Mesothelial cell of epicardium (in vitro differentiated cells): ENCODE results near the gene CFAP69. TPM values are rescaled to one million over a fixed set of nuclear protein-coding genes. Genes with fewer than 3 reads are reported as not detected.

Source experiments
- DNase-seq, 2 experiments: peaks; one replicate each; pipeline ENCODE4 v3.0.0; 2021; ENCODE audit warnings: low spot score in 2 of 2; ENCODE audit not compliant: unreplicated experiment in 2 of 2
- H3K27ac Mint-ChIP-seq: 2 replicates; pipeline ENCODE4 v1.8.0; 2021; ENCODE audit warnings: mixed read lengths
- H3K27me3 Mint-ChIP-seq: 2 replicates; pipeline ENCODE4 v1.8.0; 2021; ENCODE audit warnings: low read depth, mixed read lengths
- H3K36me3 Mint-ChIP-seq: 2 replicates; pipeline ENCODE4 v1.8.0; 2021; ENCODE audit warnings: mixed read lengths
- H3K4me1 Mint-ChIP-seq: 2 replicates; pipeline ENCODE4 v1.8.0; 2021; ENCODE audit warnings: mixed read lengths
- H3K4me3 Mint-ChIP-seq: 2 replicates; pipeline ENCODE4 v1.8.0; 2021; ENCODE audit warnings: mild to moderate bottlenecking, moderate library complexity, mixed read lengths
- H3K9me3 Mint-ChIP-seq: 2 replicates; pipeline ENCODE4 v1.8.0; 2021; ENCODE audit warnings: mixed read lengths
- CTCF ChIP-seq: fragments of 200-600 bp; sonication (generic); IDR thresholded peaks from one replicate; pipeline ENCODE4 v1.5.0; 2021; ENCODE audit warnings: antibody characterized with exemption; ENCODE audit not compliant: unreplicated experiment
- total RNA-seq: library from RNA; stranded (reverse); gene quantifications from 3 replicates; pipeline ENCODE4 v1.2.1, GENCODE V29; 2021

Gene CFAP69
- total RNA-seq, 1 donor from 2014 or later: 3.7 TPM

- no peaks in the 10 kb centered on the region for H3K4me1 Mint-ChIP-seq
- H3K27ac Mint-ChIP-seq: no peak overlapping the region
- H3K36me3 Mint-ChIP-seq: peaks cover 15% of the 10 kb centered on the region
- no peak for DNase-seq
- TF ChIP-seq CTCF: no peak
- peaks cover 34% of the 10 kb centered on the region for H3K9me3 Mint-ChIP-seq
- H3K27me3 Mint-ChIP-seq: no peaks in the 10 kb centered on the region
- H3K4me3 Mint-ChIP-seq: no peak overlapping the region
Measured at GRCh38 chr7:90290244-90291113, 45.5 kb downstream of the CFAP69 start.

GRCh38 chr7:90298145-90299038 lies 53.4 kb downstream of the CFAP69 start:
- Mint-ChIP-seq H3K9me3 (peaks cover 14% of the 10 kb centered on the region), H3K4me1 (peaks cover 9% of the 10 kb centered on the region), H3K36me3 (peaks cover 5% of the 10 kb centered on the region), H3K27me3 (no peaks in the 10 kb centered on the region), H3K27ac (no peak overlapping the region), H3K4me3 (no peak overlapping the region)
- DNase-seq: no peak
- TF ChIP-seq CTCF: no peak

GRCh38 chr7:90303241-90303640 lies 58.3 kb downstream of the CFAP69 start:
- TF ChIP-seq CTCF: no peak
- DNase-seq: no peak
- H3K27me3 Mint-ChIP-seq: no peaks in the 10 kb centered on the region
- H3K4me3 Mint-ChIP-seq: no peak overlapping the region
- no peak overlapping the region for H3K27ac Mint-ChIP-seq
- no peaks in the 10 kb centered on the region for H3K4me1 Mint-ChIP-seq
- H3K36me3 Mint-ChIP-seq: no peaks in the 10 kb centered on the region
- no peaks in the 10 kb centered on the region for H3K9me3 Mint-ChIP-seq

- no peak for TF ChIP-seq CTCF
- no peaks in the 10 kb centered on the region for H3K36me3 Mint-ChIP-seq
- no peaks in the 10 kb centered on the region for H3K9me3 Mint-ChIP-seq
- H3K4me3 Mint-ChIP-seq: no peak overlapping the region
- H3K27me3 Mint-ChIP-seq: no peaks in the 10 kb centered on the region
- no peak overlapping the region for H3K27ac Mint-ChIP-seq
- H3K4me1 Mint-ChIP-seq: no peaks in the 10 kb centered on the region
- DNase-seq: no peak
Measured at GRCh38 chr7:90309872-90310271, 64.9 kb downstream of the CFAP69 start.

- H3K36me3 Mint-ChIP-seq: no peaks in the 10 kb centered on the region
- TF ChIP-seq CTCF: no peak
- H3K4me3 Mint-ChIP-seq: no peak overlapping the region
- H3K27ac Mint-ChIP-seq: no peak overlapping the region
- peaks cover 7% of the 10 kb centered on the region for H3K27me3 Mint-ChIP-seq
- no peaks in the 10 kb centered on the region for H3K4me1 Mint-ChIP-seq
- H3K9me3 Mint-ChIP-seq: no peaks in the 10 kb centered on the region
- DNase-seq: no peak
Measured at GRCh38 chr7:90311175-90311574, 66.2 kb downstream of the CFAP69 start.
